HG02610 (cell line): ENCODE results near the gene METTL24.

Source experiments
- ATAC-seq: cut with Tn5 transposase; IDR thresholded peaks from one replicate; pipeline ENCODE4 v1.9.1; 2021; ENCODE audit warnings: mild to moderate bottlenecking, moderate library complexity; ENCODE audit not compliant: unreplicated experiment

Gene METTL24

DNA sequence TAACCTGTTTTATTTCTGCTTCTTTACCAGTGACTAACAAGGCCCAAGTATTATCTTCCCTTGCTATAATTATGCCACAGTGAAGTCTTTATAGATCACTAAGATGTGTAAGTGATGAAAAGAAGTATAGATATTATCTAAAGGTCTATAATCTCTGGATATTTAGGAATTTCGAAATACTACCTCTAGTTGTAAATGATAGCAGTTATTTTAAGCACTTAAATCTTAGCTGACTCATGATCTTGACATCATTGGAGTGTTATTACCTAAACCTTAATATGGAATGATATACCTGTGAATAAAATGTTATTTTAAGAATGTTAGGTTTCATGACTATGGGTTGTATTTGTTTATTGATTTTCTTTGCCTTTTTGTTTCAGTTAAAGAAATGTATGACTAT, 146.4 kb downstream of the METTL24 start:
- no peak for ATAC-seq

DNA sequence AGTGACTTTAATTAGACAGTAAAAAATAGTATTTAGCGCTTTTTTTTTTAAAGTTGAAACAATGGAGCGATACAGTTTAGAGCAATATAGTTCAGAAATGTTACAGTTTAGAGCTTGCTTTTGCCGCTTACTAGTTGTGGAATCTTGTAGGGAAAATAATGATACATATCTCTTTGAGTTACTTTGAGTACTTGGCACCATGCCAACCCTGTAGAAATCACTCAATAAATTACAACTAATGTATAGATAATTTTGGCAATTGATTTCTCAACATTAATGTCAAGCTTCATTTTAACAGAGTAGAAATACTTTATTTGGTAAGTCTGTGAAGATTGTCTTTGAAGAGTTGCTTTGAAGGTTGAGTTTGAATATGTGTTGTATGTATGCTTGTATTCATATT, 150.5 kb downstream of the METTL24 start:
- ATAC-seq, result no peak

DNA sequence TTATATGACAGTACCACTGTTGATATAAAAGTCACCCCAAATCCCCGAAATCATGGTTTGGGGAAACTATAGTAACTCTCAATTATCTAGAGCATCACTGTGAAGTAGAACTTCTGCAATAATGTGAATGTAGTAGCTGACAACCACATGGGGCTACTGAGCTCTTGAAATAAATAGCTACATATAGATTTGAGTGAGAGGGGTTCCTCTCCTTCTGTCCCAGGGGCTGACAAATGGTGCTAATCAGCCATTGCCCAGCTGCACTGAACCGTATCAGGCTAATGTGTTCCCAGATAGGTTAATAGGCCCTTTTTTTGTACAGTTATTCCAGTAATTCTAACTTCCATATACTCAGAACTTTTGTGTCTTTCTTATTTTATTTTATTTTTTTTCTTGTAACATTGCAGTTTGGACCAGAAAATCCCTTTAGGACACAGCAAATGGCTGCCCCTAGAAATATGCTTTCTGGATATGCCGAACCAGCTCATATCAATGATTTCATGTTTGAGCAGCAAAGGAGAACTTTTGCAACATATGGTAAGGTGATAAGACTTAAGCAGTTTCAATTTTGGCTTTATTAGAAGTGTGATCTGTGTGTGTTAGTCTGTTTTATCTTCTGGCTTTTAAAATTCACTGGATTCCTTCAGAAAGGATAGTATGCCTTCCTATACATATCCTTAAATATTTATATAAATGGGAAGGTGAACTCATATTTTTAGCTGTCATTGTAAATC, 156.8 kb downstream of the METTL24 start:
- no peak for ATAC-seq

DNA sequence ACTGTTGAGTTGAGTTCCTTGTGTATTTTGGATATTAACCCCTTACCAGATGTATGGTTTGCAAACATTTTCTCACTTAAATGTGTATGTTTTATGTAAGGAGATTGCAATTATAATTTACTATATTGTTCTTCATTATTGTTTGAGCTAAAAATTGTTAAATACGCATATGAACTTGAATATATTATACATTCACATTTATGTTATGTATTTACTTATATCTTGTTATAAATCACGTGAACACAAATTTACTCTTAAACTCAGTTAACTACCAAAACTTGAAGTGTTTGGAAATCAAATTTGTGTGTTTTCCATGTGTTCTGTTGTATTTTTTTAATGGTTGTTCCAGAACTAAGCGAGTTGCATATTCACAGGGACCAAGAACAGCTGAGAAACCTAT, 159.6 kb downstream of the METTL24 start:
- no peak for ATAC-seq

DNA sequence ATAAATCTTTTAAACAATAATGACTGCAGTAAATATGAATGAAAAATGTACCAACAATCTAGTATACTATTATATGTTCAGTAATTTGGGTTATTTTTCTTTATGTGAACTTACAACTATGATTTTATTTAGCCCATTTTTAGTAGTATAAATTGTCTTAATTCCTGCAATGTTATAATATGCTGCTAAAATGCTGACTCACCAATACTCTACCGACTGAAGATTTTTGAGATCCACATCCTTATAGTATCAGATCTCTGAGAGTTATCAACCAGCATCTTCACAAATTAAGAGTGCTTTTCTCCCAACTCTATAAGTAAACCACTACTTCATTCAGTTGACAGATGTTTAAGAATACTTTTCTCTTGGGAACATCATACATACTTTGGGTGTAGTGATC, 161.3 kb downstream of the METTL24 start:
- no peak for ATAC-seq

DNA sequence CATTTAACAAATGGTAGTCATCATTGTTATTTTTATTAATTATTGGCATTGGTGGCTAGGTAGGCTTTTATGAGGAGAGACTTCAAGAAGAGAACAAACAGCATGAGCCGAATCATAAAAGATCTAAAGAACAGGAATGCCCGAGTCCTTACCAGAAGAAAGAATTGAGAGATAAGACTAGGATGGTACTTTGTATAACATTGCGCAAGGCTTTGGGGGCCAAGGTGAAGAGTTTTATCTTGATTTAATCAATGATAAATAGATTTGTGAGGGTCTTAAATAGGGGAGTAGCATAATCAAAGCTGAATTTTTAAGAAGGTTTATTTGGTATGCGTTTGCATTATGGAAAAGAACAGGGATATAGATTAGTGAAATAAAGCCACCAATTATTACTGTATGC, 162.5 kb downstream of the METTL24 start:
- ATAC-seq, result no peak
